ENCODE measurements around the gene THBS3. TPM values are rescaled to one million over a fixed set of nuclear protein-coding genes. Genes with fewer than 3 reads are reported as not detected.

THBS3 gene
- total RNA-seq, 3 donors from 2014 or later (not counting 1 experiment from before 2014, with no cell fraction given) = 16.2 to 19.4 (median 18.6) TPM

DNA sequence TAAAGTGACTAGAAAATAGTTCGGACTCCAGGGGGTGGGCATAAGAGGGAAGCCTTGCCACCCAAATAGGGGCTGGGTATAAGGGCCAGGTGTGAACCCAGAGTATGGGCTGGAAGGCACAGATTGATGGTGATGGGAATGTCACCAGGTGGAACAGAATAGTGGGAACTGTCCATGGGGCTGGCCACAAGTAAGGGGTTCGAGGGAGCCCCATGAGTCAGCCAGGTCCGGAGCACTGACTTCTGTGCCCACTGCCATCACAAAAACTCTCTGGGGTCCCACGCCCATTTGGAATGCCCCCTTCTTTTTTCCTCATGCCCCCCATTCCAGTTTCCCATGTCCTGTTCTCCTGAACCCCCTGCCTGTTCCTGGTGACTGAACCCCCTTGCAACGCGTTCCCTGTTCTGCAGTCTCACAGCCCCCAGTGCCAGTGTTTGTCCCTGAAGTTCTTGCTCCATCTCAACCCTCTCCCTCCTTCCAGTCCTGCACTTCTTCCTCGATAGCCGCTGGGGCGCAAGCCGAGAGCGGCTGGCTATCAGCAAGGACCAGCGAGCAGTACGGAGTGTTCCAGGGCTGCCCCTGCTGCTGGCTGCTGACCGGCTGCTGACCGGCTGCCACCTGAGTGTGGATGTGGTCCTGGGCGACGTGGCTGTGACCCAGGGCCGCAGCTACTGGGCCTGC lies 26.2 kb downstream of the THBS3 start:
- no peaks in the 10 kb centered on the region for H3K27me3 Mint-ChIP-seq (ENCODE audit: low read depth in 2 of 2)
- TF ChIP-seq, protein P1, sequence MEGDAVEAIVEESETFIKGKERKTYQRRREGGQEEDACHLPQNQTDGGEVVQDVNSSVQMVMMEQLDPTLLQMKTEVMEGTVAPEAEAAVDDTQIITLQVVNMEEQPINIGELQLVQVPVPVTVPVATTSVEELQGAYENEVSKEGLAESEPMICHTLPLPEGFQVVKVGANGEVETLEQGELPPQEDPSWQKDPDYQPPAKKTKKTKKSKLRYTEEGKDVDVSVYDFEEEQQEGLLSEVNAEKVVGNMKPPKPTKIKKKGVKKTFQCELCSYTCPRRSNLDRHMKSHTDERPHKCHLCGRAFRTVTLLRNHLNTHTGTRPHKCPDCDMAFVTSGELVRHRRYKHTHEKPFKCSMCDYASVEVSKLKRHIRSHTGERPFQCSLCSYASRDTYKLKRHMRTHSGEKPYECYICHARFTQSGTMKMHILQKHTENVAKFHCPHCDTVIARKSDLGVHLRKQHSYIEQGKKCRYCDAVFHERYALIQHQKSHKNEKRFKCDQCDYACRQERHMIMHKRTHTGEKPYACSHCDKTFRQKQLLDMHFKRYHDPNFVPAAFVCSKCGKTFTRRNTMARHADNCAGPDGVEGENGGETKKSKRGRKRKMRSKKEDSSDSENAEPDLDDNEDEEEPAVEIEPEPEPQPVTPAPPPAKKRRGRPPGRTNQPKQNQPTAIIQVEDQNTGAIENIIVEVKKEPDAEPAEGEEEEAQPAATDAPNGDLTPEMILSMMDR (IDR thresholded peaks at IDR 0.05) = no peak
- Histone ChIP-seq H3K4me1 (ENCODE audit: control insufficient read depth, insufficient read depth, low read length) (peaks cover 24% of the 10 kb centered on the region), H3K9me3 (ENCODE audit: control insufficient read depth, insufficient read depth, low read length) (no peaks in the 10 kb centered on the region), H3K27ac (ENCODE audit: low read length) (no peak overlapping the region), H3K4me3 (ENCODE audit: low read length) (no peak overlapping the region), H3K36me3 (ENCODE audit: control insufficient read depth, insufficient read depth, low read length) (peaks cover 2% of the 10 kb centered on the region), H3K27me3 (ENCODE audit: control insufficient read depth, insufficient read depth, low read length) (no peaks in the 10 kb centered on the region)
- H3K27ac Mint-ChIP-seq = no peak overlapping the region
- intact Hi-C loops (cut with micrococcal nuclease) = no loop called here
- no peak for DNase-seq
- H3K4me3 Mint-ChIP-seq = no peak overlapping the region
- 97% methylated on average over 18 of the region's 18 CpGs for WGBS (ENCODE audit: insufficient coverage)
- ATAC-seq = no peak
- H3K4me1 Mint-ChIP-seq = peaks cover 6 to 7% of the 10 kb centered on the region in 2 donors
- no peaks in the 10 kb centered on the region for H3K36me3 Mint-ChIP-seq
- H3K9me3 Mint-ChIP-seq = no peaks in the 10 kb centered on the region

DNA sequence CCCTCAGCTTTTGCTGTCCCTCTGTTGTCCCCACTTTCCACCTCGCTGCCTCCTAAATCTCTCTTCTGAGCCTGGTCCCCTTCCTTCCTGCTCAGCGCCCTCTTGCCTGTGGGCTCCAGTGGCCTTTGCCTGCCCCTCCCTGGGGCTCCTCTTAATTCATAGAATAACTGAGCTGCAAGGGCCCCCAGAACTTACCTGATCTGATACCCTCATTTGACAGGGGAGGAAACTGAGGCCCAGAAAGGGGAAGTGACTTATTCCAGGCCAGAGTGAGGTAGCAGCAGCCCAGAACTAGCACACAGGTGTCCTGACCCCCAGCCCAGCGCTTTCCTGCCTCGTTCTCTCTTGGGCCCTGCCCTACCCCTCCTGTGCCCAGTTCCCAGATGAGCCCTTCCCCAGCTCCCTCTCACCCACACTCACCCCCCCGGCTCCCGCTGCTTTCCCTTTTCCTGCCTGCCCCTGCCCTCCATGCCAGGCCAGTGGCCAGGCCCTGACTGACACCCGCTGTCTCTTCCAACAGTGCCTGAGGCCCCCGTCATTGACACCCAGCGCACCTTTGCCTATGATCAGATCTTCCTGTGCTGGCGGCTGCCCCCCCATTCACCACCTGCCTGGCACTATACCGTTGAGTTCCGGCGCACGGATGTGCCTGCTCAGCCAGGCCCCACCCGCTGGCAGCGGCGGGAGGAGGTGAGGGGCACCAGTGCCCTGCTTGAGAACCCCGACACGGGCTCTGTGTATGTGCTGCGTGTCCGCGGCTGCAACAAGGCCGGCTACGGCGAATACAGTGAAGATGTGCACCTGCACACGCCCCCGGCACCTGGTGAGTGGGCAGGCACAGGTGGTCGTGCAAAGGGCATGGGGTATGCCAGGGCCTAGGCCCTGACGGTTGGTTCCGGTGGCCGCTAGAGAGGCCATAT lies 28.3 kb downstream of the THBS3 start:
- ATAC-seq = no peak
- Mint-ChIP-seq H3K4me3 (no peak overlapping the region), H3K27ac (peak overlapping the region in 1 of 2 donors; percentile 25), H3K9me3 (no peaks in the 10 kb centered on the region), H3K36me3 (no peaks in the 10 kb centered on the region), H3K4me1 (peaks cover 10 to 16% of the 10 kb centered on the region in 2 donors), H3K27me3 (ENCODE audit: low read depth in 2 of 2) (no peaks in the 10 kb centered on the region)
- H3K9me3 ChIP-seq (ENCODE audit: control insufficient read depth, insufficient read depth, low read length) = no peaks in the 10 kb centered on the region
- DNase-seq = no peak
- TF ChIP-seq, protein P1 (IDR thresholded peaks at IDR 0.05) = no peak
- intact Hi-C loops (cut with micrococcal nuclease) = loop anchor here (5.0 kb wide), 2 partner anchors 48 to 413 kb away; no protein-coding TSS in a partner anchor
- no peaks in the 10 kb centered on the region for H3K27me3 ChIP-seq (ENCODE audit: control insufficient read depth, insufficient read depth, low read length)
- H3K4me1 ChIP-seq (ENCODE audit: control insufficient read depth, insufficient read depth, low read length) = peaks cover 15% of the 10 kb centered on the region
- WGBS (ENCODE audit: insufficient coverage) = 96% methylated on average over 31 of the region's 31 CpGs
- H3K27ac ChIP-seq (ENCODE audit: low read length) = no peak overlapping the region
- peaks cover 2% of the 10 kb centered on the region for H3K36me3 ChIP-seq (ENCODE audit: control insufficient read depth, insufficient read depth, low read length)
- no peak overlapping the region for H3K4me3 ChIP-seq (ENCODE audit: low read length)

DNA sequence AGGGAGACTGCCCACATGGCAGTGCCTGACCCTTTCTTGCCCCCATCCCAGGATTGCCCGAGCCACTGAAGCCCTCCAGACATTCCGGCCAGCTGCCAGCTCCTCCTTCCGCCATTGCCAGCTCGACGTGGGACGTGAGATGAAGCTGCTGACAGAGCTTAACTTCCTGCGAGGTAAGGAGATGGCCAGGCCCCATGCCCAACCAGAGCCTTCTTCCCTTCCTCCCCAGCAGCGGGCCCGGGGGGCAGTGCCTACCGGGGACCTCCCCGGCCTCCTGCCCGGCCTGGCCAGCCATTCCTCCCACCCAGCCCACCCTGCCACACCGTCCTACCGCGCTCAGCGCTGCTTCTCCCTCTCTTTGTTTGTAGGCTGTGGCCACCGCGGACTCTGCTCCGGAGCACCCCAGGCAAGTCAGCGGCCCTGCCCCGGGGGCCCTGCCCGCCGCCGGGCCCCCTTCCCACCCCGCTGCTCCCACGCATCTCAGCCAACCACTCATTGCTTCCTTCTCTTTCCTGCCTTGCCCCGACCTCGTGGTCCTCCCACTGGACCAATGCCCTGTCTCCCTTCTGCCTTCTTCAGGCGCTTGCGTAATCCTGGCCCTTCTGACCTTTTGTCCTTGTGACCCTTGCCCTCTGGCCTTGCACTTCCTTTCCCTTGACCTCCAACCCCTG lies 29.1 kb downstream of the THBS3 start:
- no peaks in the 10 kb centered on the region for H3K9me3 Mint-ChIP-seq
- 91% methylated on average over 29 of the region's 30 CpGs for WGBS (ENCODE audit: insufficient coverage)
- no peak overlapping the region for H3K4me3 Mint-ChIP-seq
- H3K36me3 ChIP-seq (ENCODE audit: control insufficient read depth, insufficient read depth, low read length) = peaks cover 2% of the 10 kb centered on the region
- no peaks in the 10 kb centered on the region for H3K9me3 ChIP-seq (ENCODE audit: control insufficient read depth, insufficient read depth, low read length)
- H3K4me1 ChIP-seq (ENCODE audit: control insufficient read depth, insufficient read depth, low read length) = peaks cover 20% of the 10 kb centered on the region
- ATAC-seq (no peak), DNase-seq (no peak)
- H3K36me3 Mint-ChIP-seq = no peaks in the 10 kb centered on the region
- TF ChIP-seq, protein P1 (IDR thresholded peaks at IDR 0.05) = no peak
- H3K27me3 Mint-ChIP-seq (ENCODE audit: low read depth in 2 of 2) = peaks cover 0 to 5% of the 10 kb centered on the region in 2 donors
- H3K27ac Mint-ChIP-seq = peak overlapping the region in 1 of 2 donors; percentile 25
- H3K27ac ChIP-seq (ENCODE audit: low read length) = no peak overlapping the region
- no peaks in the 10 kb centered on the region for H3K27me3 ChIP-seq (ENCODE audit: control insufficient read depth, insufficient read depth, low read length)
- no peak overlapping the region for H3K4me3 ChIP-seq (ENCODE audit: low read length)
- H3K4me1 Mint-ChIP-seq = peaks cover 12 to 23% of the 10 kb centered on the region in 2 donors
- intact Hi-C loops (cut with micrococcal nuclease) = loop anchor here (5.0 kb wide), 2 partner anchors 49 to 414 kb away; no protein-coding TSS in a partner anchor

All from natural killer cell (primary cell).